ENCODE data around the gene MS4A10. TPM values are rescaled to one million over a fixed set of nuclear protein-coding genes. Genes with fewer than 3 reads are reported as not detected.

The MS4A10 gene
- total RNA-seq, 1 experiment from 2014 or later, result not detected

DNA sequence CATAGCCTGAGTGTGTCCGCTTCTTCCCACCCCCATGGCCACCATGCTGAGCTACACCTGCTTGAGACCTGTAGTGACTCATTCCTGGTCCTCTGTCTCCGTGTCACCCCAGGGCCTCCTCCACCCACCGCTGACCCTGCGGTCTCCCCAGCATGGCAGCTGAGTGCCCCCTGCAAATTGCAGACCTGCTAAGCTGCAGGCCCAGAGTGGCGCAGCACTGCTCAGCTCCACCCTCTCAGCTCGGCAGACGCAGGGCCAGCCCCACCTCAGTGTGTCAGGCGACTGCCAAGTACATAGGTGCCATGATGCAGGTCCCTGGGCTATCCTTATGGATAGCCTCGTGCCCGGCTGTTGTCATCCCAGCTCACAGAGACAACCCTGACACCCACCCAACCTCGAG, 15.3 kb upstream of the MS4A10 start (continued):
- TF ChIP-seq, protein P1, sequence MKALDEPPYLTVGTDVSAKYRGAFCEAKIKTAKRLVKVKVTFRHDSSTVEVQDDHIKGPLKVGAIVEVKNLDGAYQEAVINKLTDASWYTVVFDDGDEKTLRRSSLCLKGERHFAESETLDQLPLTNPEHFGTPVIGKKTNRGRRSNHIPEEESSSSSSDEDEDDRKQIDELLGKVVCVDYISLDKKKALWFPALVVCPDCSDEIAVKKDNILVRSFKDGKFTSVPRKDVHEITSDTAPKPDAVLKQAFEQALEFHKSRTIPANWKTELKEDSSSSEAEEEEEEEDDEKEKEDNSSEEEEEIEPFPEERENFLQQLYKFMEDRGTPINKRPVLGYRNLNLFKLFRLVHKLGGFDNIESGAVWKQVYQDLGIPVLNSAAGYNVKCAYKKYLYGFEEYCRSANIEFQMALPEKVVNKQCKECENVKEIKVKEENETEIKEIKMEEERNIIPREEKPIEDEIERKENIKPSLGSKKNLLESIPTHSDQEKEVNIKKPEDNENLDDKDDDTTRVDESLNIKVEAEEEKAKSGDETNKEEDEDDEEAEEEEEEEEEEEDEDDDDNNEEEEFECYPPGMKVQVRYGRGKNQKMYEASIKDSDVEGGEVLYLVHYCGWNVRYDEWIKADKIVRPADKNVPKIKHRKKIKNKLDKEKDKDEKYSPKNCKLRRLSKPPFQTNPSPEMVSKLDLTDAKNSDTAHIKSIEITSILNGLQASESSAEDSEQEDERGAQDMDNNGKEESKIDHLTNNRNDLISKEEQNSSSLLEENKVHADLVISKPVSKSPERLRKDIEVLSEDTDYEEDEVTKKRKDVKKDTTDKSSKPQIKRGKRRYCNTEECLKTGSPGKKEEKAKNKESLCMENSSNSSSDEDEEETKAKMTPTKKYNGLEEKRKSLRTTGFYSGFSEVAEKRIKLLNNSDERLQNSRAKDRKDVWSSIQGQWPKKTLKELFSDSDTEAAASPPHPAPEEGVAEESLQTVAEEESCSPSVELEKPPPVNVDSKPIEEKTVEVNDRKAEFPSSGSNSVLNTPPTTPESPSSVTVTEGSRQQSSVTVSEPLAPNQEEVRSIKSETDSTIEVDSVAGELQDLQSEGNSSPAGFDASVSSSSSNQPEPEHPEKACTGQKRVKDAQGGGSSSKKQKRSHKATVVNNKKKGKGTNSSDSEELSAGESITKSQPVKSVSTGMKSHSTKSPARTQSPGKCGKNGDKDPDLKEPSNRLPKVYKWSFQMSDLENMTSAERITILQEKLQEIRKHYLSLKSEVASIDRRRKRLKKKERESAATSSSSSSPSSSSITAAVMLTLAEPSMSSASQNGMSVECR (CRISPR knock-in tag; IDR thresholded peaks at IDR 0.05; ENCODE audit: borderline replicate concordance), result no peak
- TF ChIP-seq, protein P2, sequence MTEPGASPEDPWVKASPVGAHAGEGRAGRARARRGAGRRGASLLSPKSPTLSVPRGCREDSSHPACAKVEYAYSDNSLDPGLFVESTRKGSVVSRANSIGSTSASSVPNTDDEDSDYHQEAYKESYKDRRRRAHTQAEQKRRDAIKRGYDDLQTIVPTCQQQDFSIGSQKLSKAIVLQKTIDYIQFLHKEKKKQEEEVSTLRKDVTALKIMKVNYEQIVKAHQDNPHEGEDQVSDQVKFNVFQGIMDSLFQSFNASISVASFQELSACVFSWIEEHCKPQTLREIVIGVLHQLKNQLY (CRISPR knock-in tag; IDR thresholded peaks at IDR 0.05), result no peak
- TF ChIP-seq SOX15 (CRISPR knock-in tag; IDR thresholded peaks at IDR 0.05) (no peak), HMGA2 (CRISPR knock-in tag; IDR thresholded peaks at IDR 0.05) (no peak)
- TF ChIP-seq, protein P3, sequence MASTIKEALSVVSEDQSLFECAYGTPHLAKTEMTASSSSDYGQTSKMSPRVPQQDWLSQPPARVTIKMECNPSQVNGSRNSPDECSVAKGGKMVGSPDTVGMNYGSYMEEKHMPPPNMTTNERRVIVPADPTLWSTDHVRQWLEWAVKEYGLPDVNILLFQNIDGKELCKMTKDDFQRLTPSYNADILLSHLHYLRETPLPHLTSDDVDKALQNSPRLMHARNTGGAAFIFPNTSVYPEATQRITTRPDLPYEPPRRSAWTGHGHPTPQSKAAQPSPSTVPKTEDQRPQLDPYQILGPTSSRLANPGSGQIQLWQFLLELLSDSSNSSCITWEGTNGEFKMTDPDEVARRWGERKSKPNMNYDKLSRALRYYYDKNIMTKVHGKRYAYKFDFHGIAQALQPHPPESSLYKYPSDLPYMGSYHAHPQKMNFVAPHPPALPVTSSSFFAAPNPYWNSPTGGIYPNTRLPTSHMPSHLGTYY (CRISPR knock-in tag; IDR thresholded peaks at IDR 0.05), result no peak
- TF ChIP-seq, protein P4, sequence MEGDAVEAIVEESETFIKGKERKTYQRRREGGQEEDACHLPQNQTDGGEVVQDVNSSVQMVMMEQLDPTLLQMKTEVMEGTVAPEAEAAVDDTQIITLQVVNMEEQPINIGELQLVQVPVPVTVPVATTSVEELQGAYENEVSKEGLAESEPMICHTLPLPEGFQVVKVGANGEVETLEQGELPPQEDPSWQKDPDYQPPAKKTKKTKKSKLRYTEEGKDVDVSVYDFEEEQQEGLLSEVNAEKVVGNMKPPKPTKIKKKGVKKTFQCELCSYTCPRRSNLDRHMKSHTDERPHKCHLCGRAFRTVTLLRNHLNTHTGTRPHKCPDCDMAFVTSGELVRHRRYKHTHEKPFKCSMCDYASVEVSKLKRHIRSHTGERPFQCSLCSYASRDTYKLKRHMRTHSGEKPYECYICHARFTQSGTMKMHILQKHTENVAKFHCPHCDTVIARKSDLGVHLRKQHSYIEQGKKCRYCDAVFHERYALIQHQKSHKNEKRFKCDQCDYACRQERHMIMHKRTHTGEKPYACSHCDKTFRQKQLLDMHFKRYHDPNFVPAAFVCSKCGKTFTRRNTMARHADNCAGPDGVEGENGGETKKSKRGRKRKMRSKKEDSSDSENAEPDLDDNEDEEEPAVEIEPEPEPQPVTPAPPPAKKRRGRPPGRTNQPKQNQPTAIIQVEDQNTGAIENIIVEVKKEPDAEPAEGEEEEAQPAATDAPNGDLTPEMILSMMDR (IDR thresholded peaks at IDR 0.05), result no peak
- TF ChIP-seq, protein P5, sequence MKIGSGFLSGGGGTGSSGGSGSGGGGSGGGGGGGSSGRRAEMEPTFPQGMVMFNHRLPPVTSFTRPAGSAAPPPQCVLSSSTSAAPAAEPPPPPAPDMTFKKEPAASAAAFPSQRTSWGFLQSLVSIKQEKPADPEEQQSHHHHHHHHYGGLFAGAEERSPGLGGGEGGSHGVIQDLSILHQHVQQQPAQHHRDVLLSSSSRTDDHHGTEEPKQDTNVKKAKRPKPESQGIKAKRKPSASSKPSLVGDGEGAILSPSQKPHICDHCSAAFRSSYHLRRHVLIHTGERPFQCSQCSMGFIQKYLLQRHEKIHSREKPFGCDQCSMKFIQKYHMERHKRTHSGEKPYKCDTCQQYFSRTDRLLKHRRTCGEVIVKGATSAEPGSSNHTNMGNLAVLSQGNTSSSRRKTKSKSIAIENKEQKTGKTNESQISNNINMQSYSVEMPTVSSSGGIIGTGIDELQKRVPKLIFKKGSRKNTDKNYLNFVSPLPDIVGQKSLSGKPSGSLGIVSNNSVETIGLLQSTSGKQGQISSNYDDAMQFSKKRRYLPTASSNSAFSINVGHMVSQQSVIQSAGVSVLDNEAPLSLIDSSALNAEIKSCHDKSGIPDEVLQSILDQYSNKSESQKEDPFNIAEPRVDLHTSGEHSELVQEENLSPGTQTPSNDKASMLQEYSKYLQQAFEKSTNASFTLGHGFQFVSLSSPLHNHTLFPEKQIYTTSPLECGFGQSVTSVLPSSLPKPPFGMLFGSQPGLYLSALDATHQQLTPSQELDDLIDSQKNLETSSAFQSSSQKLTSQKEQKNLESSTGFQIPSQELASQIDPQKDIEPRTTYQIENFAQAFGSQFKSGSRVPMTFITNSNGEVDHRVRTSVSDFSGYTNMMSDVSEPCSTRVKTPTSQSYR (CRISPR knock-in tag; IDR thresholded peaks at IDR 0.05), result no peak
- TF ChIP-seq, protein P6, sequence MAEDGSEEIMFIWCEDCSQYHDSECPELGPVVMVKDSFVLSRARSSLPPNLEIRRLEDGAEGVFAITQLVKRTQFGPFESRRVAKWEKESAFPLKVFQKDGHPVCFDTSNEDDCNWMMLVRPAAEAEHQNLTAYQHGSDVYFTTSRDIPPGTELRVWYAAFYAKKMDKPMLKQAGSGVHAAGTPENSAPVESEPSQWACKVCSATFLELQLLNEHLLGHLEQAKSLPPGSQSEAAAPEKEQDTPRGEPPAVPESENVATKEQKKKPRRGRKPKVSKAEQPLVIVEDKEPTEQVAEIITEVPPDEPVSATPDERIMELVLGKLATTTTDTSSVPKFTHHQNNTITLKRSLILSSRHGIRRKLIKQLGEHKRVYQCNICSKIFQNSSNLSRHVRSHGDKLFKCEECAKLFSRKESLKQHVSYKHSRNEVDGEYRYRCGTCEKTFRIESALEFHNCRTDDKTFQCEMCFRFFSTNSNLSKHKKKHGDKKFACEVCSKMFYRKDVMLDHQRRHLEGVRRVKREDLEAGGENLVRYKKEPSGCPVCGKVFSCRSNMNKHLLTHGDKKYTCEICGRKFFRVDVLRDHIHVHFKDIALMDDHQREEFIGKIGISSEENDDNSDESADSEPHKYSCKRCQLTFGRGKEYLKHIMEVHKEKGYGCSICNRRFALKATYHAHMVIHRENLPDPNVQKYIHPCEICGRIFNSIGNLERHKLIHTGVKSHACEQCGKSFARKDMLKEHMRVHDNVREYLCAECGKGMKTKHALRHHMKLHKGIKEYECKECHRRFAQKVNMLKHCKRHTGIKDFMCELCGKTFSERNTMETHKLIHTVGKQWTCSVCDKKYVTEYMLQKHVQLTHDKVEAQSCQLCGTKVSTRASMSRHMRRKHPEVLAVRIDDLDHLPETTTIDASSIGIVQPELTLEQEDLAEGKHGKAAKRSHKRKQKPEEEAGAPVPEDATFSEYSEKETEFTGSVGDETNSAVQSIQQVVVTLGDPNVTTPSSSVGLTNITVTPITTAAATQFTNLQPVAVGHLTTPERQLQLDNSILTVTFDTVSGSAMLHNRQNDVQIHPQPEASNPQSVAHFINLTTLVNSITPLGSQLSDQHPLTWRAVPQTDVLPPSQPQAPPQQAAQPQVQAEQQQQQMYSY (CRISPR knock-in tag; IDR thresholded peaks at IDR 0.05), result no peak

DNA sequence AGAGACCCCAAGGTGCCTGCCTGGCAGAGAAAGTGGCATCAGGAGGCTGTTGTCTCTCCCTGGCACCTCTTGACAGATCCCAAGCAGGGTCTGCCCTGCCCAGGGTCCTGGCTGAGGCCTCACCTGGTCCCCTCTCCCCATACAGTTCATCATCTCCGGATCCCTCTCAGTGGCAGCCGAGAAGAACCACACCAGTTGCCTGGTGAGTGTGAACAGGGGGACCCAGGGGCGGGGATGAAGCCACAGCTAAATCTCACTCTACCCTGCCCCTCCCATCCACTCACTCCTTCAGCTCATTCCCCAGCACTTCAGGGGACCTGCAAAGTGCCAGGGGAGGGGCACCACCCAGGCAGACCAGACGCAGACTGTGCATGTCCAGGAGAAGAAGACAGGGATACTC, 14.0 kb upstream of the MS4A10 start:
- Mint-ChIP-seq H3K9me3 (no peaks in the 10 kb centered on the region), H3K27ac (no peak overlapping the region), H3K36me3 (no peaks in the 10 kb centered on the region; the same call in 1 of the 2 replicates), H3K27me3 (ENCODE audit: low read depth) (peaks cover 42% of the 10 kb centered on the region), H3K4me3 (no peak overlapping the region), H3K4me1 (peaks cover 12% of the 10 kb centered on the region)
- ChIA-PET POLR2A (no interaction called here), CTCF (interaction anchor here (0.6 to 8.9 kb wide), 4 partner anchors 7 to 128 kb away, joined by 3 to 125 read pairs (median 3); partner anchors contain the start of gene MS4A15)
- ATAC-seq (no peak), DNase-seq (ENCODE audit: low spot score) (no peak)
- no peak for TF ChIP-seq ATF1 (CRISPR knock-in tag; IDR thresholded peaks at IDR 0.05)
- TF ChIP-seq GRHL2 (CRISPR knock-in tag; IDR thresholded peaks at IDR 0.05; ENCODE audit: insufficient replicate concordance, severe bottlenecking), result no peak
- TF ChIP-seq TP53 (CRISPR knock-in tag; IDR thresholded peaks at IDR 0.05), result no peak
- TF ChIP-seq TEAD4 (CRISPR knock-in tag; IDR thresholded peaks at IDR 0.05), result no peak
- TF ChIP-seq ZNF138 (CRISPR knock-in tag; conservative IDR thresholded peaks at IDR 0.05), result no peak
- no peak for TF ChIP-seq FOXJ3 (CRISPR knock-in tag; IDR thresholded peaks at IDR 0.05; ENCODE audit: borderline replicate concordance)
- TF ChIP-seq, protein P5 (CRISPR knock-in tag; IDR thresholded peaks at IDR 0.05), result no peak
- no peak for TF ChIP-seq OVOL2 (CRISPR knock-in tag; IDR thresholded peaks at IDR 0.05; ENCODE audit: borderline replicate concordance)
- no peak for TF ChIP-seq SP1 (CRISPR knock-in tag; conservative IDR thresholded peaks at IDR 0.05)
- no peak for TF ChIP-seq EMX1 (CRISPR knock-in tag; IDR thresholded peaks at IDR 0.05)
- TF ChIP-seq, protein P7, sequence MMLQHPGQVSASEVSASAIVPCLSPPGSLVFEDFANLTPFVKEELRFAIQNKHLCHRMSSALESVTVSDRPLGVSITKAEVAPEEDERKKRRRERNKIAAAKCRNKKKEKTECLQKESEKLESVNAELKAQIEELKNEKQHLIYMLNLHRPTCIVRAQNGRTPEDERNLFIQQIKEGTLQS (CRISPR knock-in tag; conservative IDR thresholded peaks at IDR 0.05), result no peak

Data from WTC11 (cell line).